Hematopoietic multipotent progenitor cell treated with erythropoietin and hydrocortisone succinate and interleukin-3 and kit ligand, for 4 days (in vitro differentiated cells): ENCODE measurements around the gene MZT2A.
"Not testable (repeated sequence)": the region's sequence is repeated elsewhere in the genome, so short reads cannot be mapped to it uniquely, and the experiment has no call there.

ENCODE experiments used
- DNase-seq: peaks from one replicate; pipeline ENCODE4 v3.0.0-alpha.2; 2015

Gene MZT2A, protein sequence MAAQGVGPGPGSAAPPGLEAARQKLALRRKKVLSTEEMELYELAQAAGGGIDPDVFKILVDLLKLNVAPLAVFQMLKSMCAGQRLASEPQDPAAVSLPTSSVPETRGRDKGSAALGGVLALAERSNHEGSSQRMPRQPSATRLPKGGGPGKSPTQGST

DNA sequence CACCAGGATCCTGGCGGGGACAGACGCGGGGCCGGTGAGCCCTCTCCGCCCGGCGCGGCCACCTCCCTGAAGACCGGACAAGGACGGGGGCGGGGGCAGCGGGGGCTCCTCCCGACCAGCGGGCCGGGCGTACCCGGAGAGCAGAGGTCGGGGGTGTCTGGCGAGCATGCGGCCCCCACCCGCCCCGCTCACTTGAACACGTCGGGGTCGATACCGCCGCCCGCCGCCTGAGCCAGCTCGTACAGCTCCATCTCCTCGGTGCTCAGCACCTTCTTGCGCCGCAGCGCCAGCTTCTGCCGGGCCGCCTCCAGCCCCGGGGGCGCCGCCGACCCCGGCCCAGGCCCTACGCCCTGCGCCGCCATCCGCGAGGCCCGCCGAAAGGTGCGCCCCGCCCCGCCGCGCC, at the start of gene MZT2A:
Gene MZT2A, minus strand, starts transcription at position 383 of the 403 bp plus-strand sequence. Its CDS starts 21 bp downstream, at position 362.
- DNase-seq, result not testable (repeated sequence)

DNA sequence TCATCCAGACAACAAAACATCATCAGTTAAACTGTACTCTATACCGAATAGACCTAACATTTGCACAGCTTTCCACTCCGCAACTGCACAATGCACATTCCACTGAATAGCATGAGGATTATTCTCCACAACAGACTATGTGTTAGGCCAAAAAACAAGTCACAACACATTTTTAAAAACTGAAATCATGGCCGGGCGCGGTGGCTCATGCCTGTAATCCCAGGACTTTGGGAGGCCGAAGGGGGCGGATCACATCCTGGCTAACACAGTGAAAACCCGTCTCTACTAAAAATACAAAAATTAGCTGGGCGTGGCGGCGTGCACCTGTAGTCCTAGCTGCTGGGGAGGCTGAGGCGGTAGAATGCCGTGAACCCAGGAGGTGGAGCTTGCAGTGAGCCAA, 46.7 kb upstream of the MZT2A start:
- not testable (repeated sequence) for DNase-seq

DNA sequence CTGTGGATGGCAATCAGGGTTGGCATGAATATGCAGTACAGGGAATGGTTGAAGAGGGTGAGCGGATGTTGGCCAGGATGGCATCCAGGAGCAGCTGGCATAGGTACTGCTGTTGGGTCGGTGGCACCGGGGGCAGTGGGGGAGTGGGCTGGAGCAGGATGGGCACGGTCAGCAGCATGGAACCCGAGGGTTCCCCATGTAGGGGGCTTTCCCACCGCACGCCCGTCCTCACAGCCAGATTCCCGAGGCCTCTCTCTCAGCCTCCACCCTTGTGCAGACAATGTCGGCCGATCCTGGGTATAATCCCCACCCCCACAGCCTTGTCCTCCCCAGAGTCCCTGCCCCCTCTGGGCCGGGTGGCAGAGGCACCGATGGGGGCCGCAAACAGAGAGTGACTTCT, 44.6 kb upstream of the MZT2A start:
- DNase-seq, result not testable (repeated sequence)

DNA sequence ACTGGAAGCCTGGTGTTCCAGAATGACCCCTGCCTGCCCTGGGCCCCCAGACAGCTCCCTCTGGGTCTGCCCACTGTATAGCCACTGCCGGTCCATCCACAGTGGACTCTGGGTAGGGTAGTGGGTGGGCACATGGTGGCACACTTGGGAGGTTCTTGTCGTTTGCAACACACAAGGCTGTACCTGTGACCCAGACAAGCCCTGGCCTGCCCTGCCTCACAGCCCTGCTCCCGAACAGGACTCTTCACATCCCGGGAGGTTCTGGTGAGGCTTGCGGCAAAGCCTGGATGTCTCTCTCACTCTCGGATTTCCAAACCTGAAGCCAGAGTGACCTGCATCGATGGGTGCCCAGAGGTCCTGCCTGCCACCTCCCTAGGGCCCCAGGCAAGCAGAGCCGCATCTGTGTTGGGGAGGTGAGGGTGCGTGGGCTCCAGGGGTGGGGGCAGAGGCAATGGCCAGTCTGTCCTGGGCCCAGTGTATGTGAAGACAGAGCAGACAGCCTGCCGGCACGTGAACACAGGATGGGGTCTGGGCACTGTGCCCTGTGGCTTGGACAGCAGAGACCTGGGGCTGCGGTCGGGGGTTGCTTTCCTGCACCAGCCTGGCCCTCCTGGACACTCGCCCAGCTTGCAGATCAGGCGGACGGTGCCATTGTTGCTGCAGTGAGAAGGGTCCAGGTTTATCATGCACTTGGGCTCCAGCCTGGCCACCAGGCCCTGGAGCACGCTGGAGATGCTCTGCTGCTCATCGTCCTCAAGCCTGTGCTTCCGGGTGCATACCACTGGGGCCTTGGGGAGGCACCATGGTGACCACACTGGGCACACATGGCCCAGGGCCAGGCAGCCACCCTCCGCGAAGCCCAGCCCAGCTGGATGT, 44.0 kb upstream of the MZT2A start:
- DNase-seq, result not testable (repeated sequence)

DNA sequence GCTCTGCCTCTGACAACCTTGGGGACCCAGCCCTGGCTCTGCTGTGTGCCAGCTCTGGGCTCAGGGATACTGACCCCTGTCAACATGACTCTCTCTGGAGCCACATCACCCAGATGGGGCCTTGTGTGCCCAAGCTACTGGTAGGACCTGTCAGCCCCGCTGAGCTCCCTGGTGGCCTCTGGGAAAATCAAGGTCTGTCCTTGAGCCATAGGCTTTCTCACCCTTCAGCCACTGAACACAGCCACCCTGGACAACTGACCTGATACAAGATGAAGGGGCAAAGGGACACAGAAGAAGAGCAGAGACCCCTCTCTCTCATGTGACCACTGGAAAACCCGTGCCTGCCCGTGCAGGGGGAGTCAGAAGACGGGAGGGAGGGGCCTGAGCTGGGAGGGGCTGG, 43.3 kb upstream of the MZT2A start:
- DNase-seq, result no peak

DNA sequence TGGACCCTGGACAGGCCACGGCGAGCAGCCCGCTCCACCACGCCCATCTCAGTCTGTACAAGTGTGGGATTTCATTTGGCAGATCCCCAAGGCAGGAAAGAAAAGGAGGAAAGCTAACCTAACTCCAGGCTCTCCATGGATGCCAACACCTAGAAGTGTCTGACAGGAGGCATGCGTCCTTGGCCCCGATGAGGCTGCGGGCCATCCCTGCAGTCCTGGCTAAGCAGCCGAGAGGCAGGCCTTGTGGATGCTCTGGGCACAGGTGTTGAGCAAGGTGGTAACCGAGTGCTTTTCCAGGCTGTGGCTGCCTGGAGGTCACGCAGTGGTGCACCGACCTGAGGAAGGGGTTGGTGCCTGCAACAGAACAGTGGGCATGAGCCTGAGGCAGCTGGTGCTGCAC, 42.8 kb upstream of the MZT2A start:
- DNase-seq, result not testable (repeated sequence)

DNA sequence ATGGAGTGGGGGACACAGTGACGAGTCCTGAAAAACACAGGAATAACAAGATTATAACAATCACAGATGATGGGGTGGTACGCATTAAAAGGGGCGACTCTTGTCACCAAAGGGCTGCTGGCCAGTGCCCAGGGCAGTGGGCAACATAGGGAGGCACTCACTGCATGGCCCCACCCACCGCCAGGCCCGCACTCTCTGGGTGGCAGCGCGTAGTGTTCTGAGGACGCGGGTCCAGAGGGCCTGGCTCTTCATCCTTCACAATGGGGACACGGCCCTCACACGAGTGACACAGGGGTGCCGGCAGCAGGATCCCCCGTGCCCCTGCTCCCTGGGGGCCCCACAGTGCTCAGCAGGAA, 42.1 kb upstream of the MZT2A start:
- not testable (repeated sequence) for DNase-seq

DNA sequence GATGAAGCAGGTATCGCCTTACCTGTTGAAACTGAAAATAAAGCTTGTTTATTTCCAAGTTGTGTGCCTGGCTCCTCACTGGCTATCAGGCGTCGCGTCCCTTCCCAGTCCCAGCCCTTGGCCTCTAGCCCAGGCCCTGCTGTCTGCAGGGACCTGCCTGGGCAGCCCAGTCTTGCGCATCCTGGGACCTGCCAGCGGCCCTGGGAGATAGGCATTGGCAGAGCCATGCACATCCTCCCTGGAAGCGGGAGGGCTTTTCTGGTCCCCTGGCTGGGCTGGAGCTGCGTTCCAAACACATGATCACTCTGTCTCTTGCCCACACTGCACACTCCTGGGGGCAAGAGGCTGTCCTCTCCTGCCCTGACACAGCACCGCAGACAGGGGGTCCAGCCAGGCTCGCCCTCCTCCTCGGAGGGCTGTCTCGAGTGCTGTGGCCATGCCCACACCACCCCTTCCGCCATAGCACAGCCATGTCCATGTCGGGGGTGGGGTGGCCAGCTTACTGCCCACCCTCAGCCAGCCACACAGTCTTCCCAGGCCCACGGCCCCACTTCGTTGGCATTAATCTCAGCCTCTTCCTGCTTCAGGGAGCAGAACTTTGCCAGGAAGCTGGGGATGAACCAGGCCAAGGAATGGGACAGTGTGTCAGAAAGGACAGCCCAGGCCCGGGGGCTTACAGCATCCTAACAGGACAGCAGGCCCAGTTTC, 41.6 kb upstream of the MZT2A start:
- DNase-seq, result not testable (repeated sequence)

DNA sequence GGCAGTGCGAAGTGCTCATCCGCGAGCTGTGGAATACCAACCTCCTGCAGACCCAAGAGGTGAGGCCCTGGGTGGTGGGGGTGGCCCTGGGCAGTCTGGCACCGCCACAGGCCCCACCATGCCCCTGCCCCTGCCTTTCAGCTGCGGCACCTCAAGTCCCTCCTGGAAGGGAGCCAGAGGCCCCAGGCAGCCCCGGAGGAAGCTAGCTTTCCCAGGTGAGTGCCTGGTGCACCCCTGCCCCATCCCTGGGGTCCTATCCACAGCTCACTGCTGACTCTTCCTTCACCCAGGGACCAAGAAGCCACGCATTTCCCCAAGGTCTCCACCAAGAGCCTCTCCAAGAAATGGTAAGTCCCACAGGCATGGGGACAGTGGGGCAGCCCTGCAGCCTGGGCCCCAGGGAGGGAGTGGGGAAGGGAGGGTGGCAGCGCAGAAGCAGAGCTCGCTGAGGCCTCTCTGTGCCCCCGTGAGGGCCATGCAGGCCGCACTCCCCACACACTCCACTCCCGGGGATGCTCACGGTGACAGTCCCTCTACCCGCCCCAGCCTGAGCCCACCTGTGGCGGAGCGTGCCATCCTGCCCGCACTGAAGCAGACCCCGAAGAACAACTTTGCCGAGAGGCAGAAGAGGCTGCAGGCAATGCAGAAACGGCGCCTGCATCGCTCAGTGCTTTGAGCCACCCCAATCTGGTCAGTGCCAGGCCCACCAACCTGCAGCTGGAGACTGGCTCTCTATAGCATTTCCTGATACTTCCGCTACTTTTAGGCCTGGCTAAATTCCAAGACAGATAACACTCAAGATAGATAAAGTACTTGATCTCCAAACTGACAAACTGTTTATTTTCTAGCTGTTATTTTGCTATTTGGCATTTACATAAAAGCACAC, 40.8 kb upstream of the MZT2A start:
- DNase-seq, result not testable (repeated sequence)

DNA sequence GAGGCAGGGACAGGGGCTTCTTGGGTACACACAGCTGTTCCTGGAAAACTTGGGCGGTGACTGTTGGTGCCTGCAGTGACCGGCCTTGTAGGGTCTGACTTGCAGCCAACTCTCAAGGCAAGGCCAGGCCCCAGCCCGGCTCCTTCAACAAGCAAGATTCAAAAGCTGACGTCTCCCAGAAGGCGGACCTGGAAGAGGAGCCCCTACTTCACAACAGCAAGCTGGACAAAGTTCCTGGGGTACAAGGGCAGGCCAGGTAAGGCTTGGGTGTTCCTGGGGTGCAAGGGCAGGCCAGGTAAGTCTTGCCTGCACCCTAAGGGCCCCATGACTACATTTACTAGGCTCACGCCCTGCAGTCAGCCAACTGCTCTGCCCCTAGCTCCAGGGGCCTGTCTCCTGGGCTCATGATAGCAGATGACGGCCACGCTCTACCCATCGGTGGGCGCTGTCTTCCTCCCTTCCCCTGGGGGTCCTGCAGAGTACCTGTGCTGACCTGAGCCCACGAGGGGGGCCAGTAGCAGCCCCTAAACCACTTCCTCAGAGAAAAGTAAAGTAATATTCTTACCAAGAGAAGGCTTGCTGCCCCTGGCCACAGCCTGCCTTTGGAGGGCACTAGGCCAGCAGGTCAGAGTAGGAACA, 39.5 kb upstream of the MZT2A start:
- DNase-seq, result not testable (repeated sequence)

DNA sequence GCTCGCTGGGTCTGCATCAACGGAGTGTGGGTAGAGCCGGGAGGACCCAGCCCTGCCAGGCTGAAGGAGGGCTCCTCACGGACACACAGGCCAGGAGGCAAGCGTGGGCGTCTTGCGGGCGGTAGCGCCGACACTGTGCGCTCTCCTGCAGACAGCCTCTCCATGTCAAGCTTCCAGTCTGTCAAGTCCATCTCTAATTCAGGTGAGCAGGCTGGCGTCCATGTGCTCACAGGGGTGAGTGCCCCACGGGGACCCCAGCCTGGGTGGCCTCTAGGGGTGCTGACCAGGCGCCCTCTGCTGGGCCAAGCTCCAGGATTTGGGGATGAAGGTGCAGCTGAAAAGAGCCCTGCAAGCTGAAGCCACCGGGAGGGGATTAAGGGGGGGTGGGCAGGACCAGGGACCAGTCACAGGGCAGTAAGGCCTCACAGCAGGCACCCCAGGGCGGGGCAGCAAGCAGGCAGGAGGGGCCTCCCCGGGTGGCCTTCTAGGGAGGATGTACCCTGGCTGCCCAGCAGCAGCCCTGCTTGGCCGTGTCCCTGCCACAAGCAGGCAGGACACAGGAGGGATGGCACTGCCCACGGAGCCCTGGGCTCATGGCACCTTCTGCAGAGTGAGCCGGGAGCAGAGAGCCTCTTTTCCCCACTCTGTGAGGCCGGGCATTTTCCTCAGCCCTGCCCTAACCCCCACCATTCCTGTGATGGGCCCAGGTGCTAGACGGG, 38.6 kb upstream of the MZT2A start:
- DNase-seq, result not testable (repeated sequence)

DNA sequence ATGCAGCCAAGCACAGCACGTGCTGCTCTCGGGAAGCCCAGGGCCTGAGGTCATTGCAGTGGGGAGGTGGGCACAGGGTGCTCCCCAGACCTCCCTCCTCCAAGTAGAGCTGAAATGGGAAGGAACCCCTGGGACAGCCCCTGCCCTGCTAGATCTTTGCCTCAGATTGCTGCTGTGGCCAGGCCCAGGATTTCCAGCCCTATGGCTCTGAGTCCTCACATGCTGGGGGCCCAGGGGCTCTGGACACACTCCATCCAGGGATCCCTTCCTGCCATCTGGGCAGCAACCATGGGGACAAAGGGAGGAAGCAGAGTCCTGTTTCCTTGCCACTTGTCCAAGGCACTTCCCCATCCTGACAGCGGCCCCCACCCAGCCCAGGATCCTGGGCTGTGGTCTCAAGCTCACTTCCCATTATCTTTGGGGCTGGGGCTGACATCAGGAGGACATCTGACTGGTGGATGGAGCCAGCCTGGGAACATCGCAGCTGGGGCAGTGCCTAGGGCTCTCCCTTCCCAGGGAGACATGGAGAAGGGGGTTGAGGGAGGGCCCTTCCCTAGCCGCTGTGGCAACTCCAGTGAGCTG, 37.8 kb upstream of the MZT2A start:
- DNase-seq, result not testable (repeated sequence)

DNA sequence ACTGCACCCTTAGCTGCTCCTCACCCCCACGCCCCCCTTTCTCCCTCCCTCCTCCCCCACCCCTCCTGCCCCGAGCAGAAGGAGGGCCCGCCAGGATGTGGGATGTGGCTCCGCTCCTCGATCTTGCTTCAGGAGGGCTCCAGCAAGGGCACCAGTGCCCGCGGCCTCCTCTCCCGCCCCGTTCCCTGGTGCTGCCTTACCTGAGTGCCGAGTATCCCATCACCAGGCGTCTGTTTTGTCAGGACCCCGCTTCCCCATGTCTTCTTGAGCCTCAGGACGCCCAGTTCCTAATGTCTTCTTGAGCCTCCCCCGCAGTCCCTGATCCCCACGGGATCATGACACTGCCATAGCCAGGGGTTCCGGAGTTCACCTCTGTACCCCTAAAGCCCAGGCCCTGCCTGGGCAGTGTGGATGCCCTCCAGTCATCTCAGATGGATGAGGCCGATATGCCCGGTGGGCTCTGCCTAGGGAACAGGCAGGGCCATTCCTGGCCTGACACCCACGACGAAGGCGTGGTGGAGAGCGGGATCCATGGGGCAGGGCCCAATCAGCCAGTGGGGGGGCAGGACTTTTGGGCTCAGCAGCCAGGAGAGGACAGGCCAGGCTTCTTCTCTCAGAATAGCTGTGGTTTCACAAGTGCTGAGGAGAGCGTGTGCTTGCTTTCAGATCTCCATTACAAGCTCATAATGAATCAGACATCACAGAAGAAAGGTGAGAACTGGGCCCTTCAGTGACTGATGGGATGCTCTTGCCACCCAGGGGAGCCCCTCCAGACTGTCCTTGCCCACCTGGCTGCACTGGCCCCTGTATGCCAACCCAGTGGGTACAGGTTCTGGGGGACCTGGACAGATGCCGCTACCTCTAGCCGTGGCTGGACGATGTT, 37.0 kb upstream of the MZT2A start:
- DNase-seq, result not testable (repeated sequence)

DNA sequence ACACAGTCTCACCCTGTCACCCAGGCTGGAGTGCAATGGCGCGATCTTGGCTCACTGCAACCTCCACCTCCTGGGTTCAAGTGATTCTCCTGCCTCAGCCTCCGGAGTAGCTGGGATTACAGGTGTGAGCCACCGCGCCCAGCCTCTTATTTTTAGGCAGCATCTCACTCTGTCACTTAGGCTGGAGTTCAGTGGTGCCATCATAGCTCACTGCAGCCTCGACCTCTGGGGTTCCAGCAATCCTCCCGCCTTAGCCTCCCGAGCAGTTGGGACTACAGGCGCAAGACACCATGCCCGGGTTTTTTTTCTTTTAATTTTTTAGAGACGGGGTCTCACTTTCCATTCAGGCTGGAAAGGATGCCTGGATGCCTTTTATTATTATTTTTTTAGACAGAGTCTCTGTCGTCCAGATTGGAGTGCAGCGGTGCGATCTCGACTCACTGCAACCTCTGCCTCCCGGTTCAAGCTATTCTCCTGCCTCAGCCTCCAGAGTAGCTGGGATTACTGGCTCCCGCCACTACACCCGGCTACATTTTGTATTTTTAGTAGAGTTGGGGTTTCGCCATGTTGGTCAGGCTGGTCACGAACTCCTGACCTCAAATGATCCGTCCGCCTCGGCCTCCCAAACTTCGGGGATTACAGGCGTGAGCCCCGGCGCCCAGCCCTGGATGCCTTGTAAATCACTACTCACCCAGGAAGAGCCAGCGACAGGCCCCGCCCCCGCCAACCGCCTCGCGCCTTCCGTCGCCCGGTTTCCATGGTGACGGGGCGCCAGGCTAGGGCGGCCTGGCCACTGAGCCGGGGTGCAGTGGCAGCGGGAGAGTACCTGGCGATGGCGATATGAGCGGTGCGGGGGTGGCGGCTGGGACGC, 35.2 kb upstream of the MZT2A start, which contains the start of gene CCDC74A:
Gene CCDC74A, plus strand, starts transcription at position 758 of the 871 bp plus-strand sequence. Its CDS starts 83 bp downstream, at position 841.
- DNase-seq, result peak; percentile 68

DNA sequence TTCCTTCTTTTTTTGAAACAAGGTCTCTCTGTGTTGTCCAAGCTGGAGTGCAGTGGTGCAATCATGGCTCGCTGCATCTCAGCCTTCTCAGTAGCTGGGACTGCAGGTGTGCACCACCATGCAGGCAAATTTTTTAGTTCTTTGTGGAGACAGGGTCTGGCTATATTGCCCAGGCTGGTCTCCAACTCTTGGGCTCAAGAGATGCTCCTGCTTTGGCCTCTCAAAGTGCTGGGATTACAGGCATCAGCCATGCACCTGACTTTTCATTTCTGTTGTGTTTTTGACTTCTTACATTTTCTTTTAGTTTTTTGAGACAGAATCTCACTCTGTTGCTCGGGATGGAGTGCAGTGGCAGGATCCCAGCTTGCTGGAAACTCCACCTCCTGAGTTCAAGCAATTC, 33.1 kb upstream of the MZT2A start:
- not testable (repeated sequence) for DNase-seq

DNA sequence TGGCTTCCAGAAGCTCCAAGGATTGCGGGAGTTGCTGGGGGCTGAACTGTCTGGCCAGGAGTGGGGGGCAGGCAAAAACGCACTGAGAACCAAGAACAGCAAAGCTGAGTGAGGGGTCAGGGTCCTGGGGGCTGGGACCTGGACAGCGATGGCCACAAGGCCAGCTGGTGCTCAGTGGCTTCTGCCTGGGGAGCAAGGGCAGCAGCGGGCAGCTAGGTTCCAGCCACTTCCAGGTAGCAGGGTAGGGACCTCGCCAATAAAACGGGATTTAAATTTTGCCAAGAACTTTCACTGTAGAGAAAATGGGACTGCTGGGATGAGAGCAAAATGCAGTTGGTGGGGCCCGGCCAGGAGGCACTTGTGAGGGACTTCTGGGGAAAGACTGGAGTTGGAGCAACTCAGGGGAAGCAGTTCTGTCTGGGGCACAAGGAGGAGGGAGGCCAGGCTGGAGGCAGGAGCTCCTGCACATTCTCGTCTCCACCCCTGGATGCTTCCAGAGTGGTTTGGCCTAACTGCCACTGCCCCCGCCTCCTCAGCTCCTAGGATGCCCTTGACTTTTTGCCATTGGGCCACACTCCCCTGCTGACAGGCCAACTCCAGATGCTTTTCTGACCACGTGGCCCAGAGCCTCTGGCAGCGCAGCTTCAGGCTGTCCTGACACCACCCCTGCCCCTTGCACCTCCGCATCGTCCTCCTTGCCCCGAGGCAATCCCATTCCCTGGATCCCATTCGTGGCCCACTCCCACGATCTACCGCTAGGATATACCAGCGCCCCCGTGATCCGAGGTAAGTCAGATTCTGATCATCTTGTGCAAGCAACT, 30.0 kb upstream of the MZT2A start:
- no peak for DNase-seq

DNA sequence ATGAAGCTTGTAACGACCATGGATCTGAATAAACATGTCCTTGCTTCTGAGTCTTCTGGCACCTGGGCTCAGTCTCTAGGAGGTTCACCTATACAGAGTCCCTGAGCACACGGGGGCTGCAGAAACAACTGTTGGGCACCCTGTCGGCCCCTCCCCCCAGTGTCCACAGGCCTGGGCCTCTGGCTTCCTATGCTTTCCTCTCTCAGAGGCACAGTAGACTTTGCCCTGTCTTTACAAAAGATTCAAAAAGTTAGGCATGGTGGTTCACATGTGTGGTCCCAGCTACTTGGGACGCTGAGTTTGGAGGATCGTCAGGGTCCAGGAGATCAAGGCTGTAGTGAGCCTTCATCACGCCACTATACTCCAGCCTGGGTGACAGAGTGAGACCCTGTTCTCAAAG, 29.3 kb upstream of the MZT2A start:
- not testable (repeated sequence) for DNase-seq

DNA sequence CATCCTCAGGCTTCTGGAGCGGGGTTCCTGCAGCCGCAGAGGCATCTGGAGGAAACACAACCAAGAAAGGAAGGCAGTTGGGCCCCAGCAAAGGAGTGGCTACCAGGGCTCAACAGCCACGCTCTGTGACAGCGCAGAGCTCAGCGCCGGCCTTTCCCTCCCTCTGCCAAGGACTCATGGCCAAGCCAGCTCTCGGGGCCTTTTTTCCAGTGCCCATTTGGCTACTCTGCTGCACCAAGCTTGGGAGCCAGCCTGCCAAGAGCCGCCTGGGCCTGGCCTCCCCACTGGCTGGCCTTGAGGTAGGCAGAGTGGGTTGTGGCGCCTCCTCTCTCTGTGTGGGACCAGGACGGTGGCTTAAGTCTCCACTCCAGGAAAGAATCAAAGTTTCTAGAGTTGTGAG, 28.3 kb upstream of the MZT2A start:
- DNase-seq, result no peak
